ENCODE data around the gene VSIR.

- no peak for TF ChIP-seq CTCF (IDR thresholded peaks at IDR 0.05; ENCODE audit: borderline replicate concordance, extremely low read depth, low read length, poor library complexity, severe bottlenecking)
- TF ChIP-seq EZH2 (IDR thresholded peaks at IDR 0.05; ENCODE audit: borderline replicate concordance, low read depth, low read length, severe bottlenecking), result no peak
These were observed 57.5 kb downstream of the VSIR start for GRCh38 chr10:71715860-71716259.

Measured in DND-41 (cell line).